Muscle of back (tissue), 11 donors: ENCODE measurements around the gene NEGR1. TPM values are rescaled to one million over a fixed set of nuclear protein-coding genes. Genes with fewer than 3 reads are reported as not detected.
A peak's percentile ranks its signal among the peaks of the same experiment; 100 is the strongest.

Experiments used
- DNase-seq, 3 donors: peaks; one replicate each; pipeline versions ENCODE4 v3.0.0 to v3.0.0-alpha.2; 2013
- polyA plus RNA-seq, 10 donors: library from polyadenylated mRNA; unstranded; fragments of 120-200 nt; gene quantifications; one replicate each; pipeline ENCODE4 v1.2.1, GENCODE V29; 2013; ENCODE audit not compliant: insufficient read length in 10 of 10

The NEGR1 gene
- polyA plus RNA-seq, 10 donors, result 12.2 to 37.9 (median 23.2) TPM

- peak; percentile 67 to 90 (median 74) for DNase-seq
Observed at GRCh38 chr1:72122099-72122880, 160.0 kb downstream of the NEGR1 start.

- DNase-seq, result no peak
Observed at GRCh38 chr1:72119491-72119890, 162.8 kb downstream of the NEGR1 start.

GRCh38 chr1:72117621-72118020 is 164.7 kb downstream of the NEGR1 start:
- DNase-seq, result no peak

GRCh38 chr1:72115290-72115689 is 167.0 kb downstream of the NEGR1 start:
- no peak for DNase-seq

- DNase-seq, result no peak
Observed at GRCh38 chr1:72111662-72112061, 170.7 kb downstream of the NEGR1 start.

- peak in 1 of 3 donors; percentile 23 for DNase-seq
Observed at GRCh38 chr1:72109916-72110315, 172.4 kb downstream of the NEGR1 start.

- DNase-seq, result no peak
Observed at GRCh38 chr1:72105201-72105600, 177.1 kb downstream of the NEGR1 start.

- DNase-seq, result no peak
Observed at GRCh38 chr1:72101840-72102632, 180.3 kb downstream of the NEGR1 start.

GRCh38 chr1:72100771-72101170 is 181.6 kb downstream of the NEGR1 start:
- DNase-seq, result no peak

- peak in 1 of 3 donors; percentile 63 for DNase-seq
Observed at GRCh38 chr1:72097851-72098570, 184.3 kb downstream of the NEGR1 start.

GRCh38 chr1:72094209-72094608 is 188.1 kb downstream of the NEGR1 start:
- DNase-seq, result no peak

GRCh38 chr1:72086394-72086793 is 195.9 kb downstream of the NEGR1 start:
- DNase-seq, result no peak

GRCh38 chr1:72075425-72075824 is 206.9 kb downstream of the NEGR1 start:
- DNase-seq, result no peak

- DNase-seq, result peak in 2 of 3 donors; percentile 2
Observed at GRCh38 chr1:72066431-72066830, 215.9 kb downstream of the NEGR1 start.

- DNase-seq, result no peak
Observed at GRCh38 chr1:72064196-72065075, 217.9 kb downstream of the NEGR1 start.

GRCh38 chr1:72063364-72064044 is 218.8 kb downstream of the NEGR1 start:
- DNase-seq, result no peak

- DNase-seq, result no peak
Observed at GRCh38 chr1:72062584-72062983, 219.8 kb downstream of the NEGR1 start.

- DNase-seq, result no peak
Observed at GRCh38 chr1:72060466-72061245, 221.7 kb downstream of the NEGR1 start.

- DNase-seq, result no peak
Observed at GRCh38 chr1:72056516-72056915, 225.8 kb downstream of the NEGR1 start.

- DNase-seq, result no peak
Observed at GRCh38 chr1:72051538-72051937, 230.8 kb downstream of the NEGR1 start.
